AG09309 (cell line): ENCODE results near the gene FRMPD3.

Experiments
- DNase-seq: peaks from one replicate; pipeline ENCODE4 v3.0.0-alpha.2; 2010; ENCODE audit warnings: low read depth
- H3K4me3 ChIP-seq: 2 replicates; pipeline ENCODE4 v1.5.1; 2011; ENCODE audit warnings: mild to moderate bottlenecking, low read depth, low read length, moderate library complexity; ENCODE audit not compliant: control insufficient read depth
- TF ChIP-seq, protein P1 (sequence below): IDR thresholded peaks from 2 replicates; pipeline ENCODE4 v1.5.1; 2011; ENCODE audit warnings: mild to moderate bottlenecking, low read depth, low read length, inconsistent platforms; ENCODE audit not compliant: insufficient read depth, control insufficient read depth; ENCODE audit errors: missing control alignments

Gene FRMPD3

DNA sequence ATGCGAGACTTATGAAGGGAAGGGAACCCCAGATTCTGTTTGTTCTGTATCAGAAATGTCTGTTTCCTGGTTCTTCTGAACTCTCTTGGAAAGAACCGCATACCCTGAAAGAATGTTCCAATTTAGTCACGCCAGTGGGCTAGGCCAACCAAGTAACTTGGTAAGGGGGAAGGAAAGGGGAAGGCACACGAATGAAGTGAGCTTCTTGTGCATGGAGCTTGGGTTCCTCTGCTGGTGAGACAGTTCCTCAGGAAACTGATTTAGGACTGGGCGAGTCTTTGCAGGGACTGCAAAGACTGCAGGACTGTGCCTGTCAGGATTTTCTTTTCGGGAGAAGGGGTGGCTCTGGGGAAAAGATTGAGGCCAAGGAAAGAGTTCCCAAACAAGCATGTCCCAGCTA is 35.6 kb downstream of the FRMPD3 start:
- no peak overlapping the region for H3K4me3 ChIP-seq
- TF ChIP-seq, protein P1, sequence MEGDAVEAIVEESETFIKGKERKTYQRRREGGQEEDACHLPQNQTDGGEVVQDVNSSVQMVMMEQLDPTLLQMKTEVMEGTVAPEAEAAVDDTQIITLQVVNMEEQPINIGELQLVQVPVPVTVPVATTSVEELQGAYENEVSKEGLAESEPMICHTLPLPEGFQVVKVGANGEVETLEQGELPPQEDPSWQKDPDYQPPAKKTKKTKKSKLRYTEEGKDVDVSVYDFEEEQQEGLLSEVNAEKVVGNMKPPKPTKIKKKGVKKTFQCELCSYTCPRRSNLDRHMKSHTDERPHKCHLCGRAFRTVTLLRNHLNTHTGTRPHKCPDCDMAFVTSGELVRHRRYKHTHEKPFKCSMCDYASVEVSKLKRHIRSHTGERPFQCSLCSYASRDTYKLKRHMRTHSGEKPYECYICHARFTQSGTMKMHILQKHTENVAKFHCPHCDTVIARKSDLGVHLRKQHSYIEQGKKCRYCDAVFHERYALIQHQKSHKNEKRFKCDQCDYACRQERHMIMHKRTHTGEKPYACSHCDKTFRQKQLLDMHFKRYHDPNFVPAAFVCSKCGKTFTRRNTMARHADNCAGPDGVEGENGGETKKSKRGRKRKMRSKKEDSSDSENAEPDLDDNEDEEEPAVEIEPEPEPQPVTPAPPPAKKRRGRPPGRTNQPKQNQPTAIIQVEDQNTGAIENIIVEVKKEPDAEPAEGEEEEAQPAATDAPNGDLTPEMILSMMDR = no peak
- no peak for DNase-seq

DNA sequence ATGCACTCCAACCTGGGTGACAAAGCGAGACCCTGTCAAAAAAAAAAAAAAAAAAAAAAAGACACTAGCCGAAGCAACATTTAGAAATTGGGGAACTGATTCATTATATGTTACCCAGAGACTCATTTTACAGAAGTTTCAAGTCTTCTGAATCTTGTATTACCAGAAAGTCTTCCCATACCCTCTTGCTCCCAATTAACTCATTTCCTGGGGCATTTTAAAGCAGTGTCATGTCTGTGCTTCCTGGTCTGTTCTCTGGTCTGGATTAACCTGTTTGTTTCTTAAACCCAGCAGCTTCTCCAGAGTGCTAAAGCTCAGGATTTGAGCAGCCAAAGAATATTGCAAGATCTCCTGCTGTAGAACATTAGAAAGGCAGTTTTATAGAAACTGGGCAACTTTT is 43.7 kb downstream of the FRMPD3 start:
- TF ChIP-seq, protein P1 = no peak
- DNase-seq = no peak
- H3K4me3 ChIP-seq = no peak overlapping the region

DNA sequence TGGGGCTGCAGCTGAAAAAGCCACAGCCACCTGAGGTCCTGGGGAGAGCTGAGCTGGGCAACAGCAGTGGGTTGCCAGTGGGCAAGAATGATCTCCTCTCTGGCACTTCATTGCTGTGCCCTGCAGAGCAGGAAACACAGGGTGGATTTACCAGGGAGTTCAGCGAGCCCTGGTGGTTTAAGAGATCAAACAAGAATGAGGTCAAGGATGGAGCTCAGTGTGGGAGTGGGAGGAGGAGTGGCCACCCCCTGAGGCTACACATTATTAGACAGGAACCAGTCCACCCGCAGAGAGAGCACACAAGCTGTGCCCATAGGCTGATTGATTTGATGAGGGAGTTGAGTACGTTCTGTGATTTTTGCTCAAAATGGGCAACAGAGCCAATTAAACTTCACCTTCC is 47.3 kb downstream of the FRMPD3 start:
- no peak for DNase-seq
- TF ChIP-seq, protein P1 = no peak

More for the DNA sequence above, 47.3 kb downstream of the FRMPD3 start:
- H3K4me3 ChIP-seq = no peak overlapping the region
